HepG2 (cell line): ENCODE data around the gene SYCP2. TPM values are rescaled to one million over a fixed set of nuclear protein-coding genes. Genes with fewer than 3 reads are reported as not detected.
A peak's percentile ranks its signal among the peaks of the same experiment; 100 is the strongest.

ENCODE experiments used
- ATAC-seq: fragments of 200-7000 bp; cut with Tn5 transposase; 3 replicates; pipeline ENCODE4 v1.9.1; 2020; ENCODE audit warnings: mild to moderate bottlenecking, moderate library complexity
- BruUV-seq: library from RNA; stranded (reverse); fragments of 400-500 nt; replicated peaks from 2 replicates; lab custom pipeline; 2021; lab: Mats Ljungman, UMichigan
- CTCF ChIA-PET: fragments of 300-600 bp; formaldehyde crosslinking; extraction: SDS; loops from one replicate; lab custom pipeline; 2021; ENCODE audit warnings: low total read pairs, inconsistent platforms, low intra/inter-chr PET ratio; lab: Yijun Ruan, JAX
- POLR2A ChIA-PET: fragments of 350-600 bp; sonication (Branson Sonifier 250); formaldehyde crosslinking; loops from one replicate; lab custom pipeline; 2020; ENCODE audit warnings: antibody characterized with exemption, inconsistent platforms; lab: Yijun Ruan, JAX
- DNase-seq: peaks from one replicate; pipeline ENCODE4 v3.0.0-alpha.2; 2015; ENCODE audit warnings: low spot score
- FAIRE-seq: peaks from 3 replicates; lab custom pipeline; 2011; peaks lifted over from hg19 to GRCh38; lab: Jason Lieb, UNC
- H2AFZ ChIP-seq: one replicate; pipeline ENCODE4 v1.6.1; 2011; ENCODE audit warnings: low read length, inconsistent platforms
- H3K27ac ChIP-seq: fragments of 300-600 bp; 3 replicates; pipeline ENCODE4 v1.8.0; 2011; ENCODE audit warnings: mixed run types, mild to moderate bottlenecking, mixed read lengths, low read length, inconsistent platforms; ENCODE audit not compliant: insufficient read depth; ENCODE audit errors: extremely low read length
- H3K27me3 ChIP-seq, 2 experiments: fragments of 200-600 bp in 1 of 2; 2 replicates in 1 of 2; 3 replicates in 1 of 2; pipeline versions ENCODE4 v1.6.0 to v1.8.0; 2011; ENCODE audit warnings: low read length in 2 of 2, mild to moderate bottlenecking in 2 of 2, moderate library complexity in 2 of 2, inconsistent platforms in 1 of 2; ENCODE audit not compliant: insufficient read depth in 2 of 2, control insufficient read depth in 1 of 2
- H3K36me3 ChIP-seq, 2 experiments: fragments of 200-600 bp in 1 of 2; replicated peaks in 1 of 2; 2 replicates in 1 of 2; 3 replicates in 1 of 2; pipeline versions ENCODE4 v1.5.1 to v1.8.0; 2011; ENCODE audit warnings: low read length in 2 of 2, inconsistent platforms in 1 of 2; ENCODE audit not compliant: insufficient read depth in 2 of 2, control insufficient read depth in 1 of 2
- H3K4me1 ChIP-seq: 2 replicates; pipeline ENCODE4 v1.5.1; 2012; ENCODE audit warnings: low read length, inconsistent platforms; ENCODE audit not compliant: insufficient read depth
- H3K4me2 ChIP-seq: 2 replicates; pipeline ENCODE4 v1.6.0; 2011; ENCODE audit warnings: low read depth, low read length, inconsistent platforms
- H3K4me3 ChIP-seq, 3 experiments: fragments of 200-600 bp in 1 of 3; sonication (generic), shearing (Covaris generic) in 1 of 3; replicated peaks in 1 of 3; 2 replicates each; pipeline ENCODE4 v1.5.1; 2011 to 2016; ENCODE audit warnings: low read length in 3 of 3, inconsistent platforms in 2 of 3, low read depth in 2 of 3, mild to moderate bottlenecking in 2 of 3, control low read depth in 1 of 3, mixed read lengths in 1 of 3; ENCODE audit not compliant: insufficient read depth in 1 of 3
- H3K79me2 ChIP-seq: one replicate; pipeline ENCODE4 v1.6.1; 2011; ENCODE audit warnings: low read length, inconsistent platforms; ENCODE audit not compliant: insufficient read depth
- H3K9ac ChIP-seq: 2 replicates; pipeline ENCODE4 v1.6.0; 2011; ENCODE audit warnings: mild to moderate bottlenecking, low read depth, low read length, inconsistent platforms; ENCODE audit not compliant: insufficient read depth
- H3K9me3 ChIP-seq: 2 replicates; pipeline ENCODE4 v1.5.1; 2012; ENCODE audit warnings: mild to moderate bottlenecking, low read length
- H4K20me1 ChIP-seq: 2 replicates; pipeline ENCODE4 v1.6.0; 2011; ENCODE audit warnings: inconsistent platforms, mild to moderate bottlenecking, low read length, moderate library complexity; ENCODE audit not compliant: insufficient read depth
- ATAD3A ChIP-seq: sonication (generic); formaldehyde crosslinking; IDR thresholded peaks from 2 replicates; pipeline ENCODE4 v1.4.0; 2020; ENCODE audit warnings: missing genetic modification reagents
- ATRX ChIP-seq: sonication (generic); formaldehyde crosslinking; IDR thresholded peaks from 2 replicates; pipeline ENCODE4 v1.4.0; 2020; ENCODE audit warnings: missing genetic modification reagents, borderline replicate concordance
- CHD2 ChIP-seq: IDR thresholded peaks from 2 replicates; pipeline ENCODE4 v1.6.1; 2011; ENCODE audit warnings: low read depth, low read length, improper control_type of control experiment
- GTF2F1 ChIP-seq: fragments of 150-350 bp; IDR thresholded peaks from 2 replicates; pipeline ENCODE4 v1.6.1; 2014; ENCODE audit warnings: low read length
- MATR3 ChIP-seq: sonication (generic); formaldehyde crosslinking; IDR thresholded peaks from 2 replicates; pipeline ENCODE4 v1.4.0; 2020; ENCODE audit warnings: missing genetic modification reagents
- MBD4 ChIP-seq: IDR thresholded peaks from 2 replicates; pipeline ENCODE4 v1.6.1; 2012; ENCODE audit warnings: low read length, inconsistent platforms, borderline replicate concordance
- SATB2 ChIP-seq: sonication (generic); formaldehyde crosslinking; IDR thresholded peaks from 2 replicates; pipeline ENCODE4 v1.5.0; 2020; ENCODE audit warnings: missing genetic modification reagents
- TFE3 ChIP-seq: IDR thresholded peaks from 2 replicates; pipeline ENCODE4 v1.6.1; 2016
- TGIF2 ChIP-seq: IDR thresholded peaks from 2 replicates; pipeline ENCODE4 v1.6.1; 2016; ENCODE audit warnings: control low read depth, missing compliant biosample characterization
- ZBTB38 ChIP-seq: sonication (generic); formaldehyde crosslinking; IDR thresholded peaks from 2 replicates; pipeline ENCODE4 v1.5.1; 2020; ENCODE audit warnings: mild to moderate bottlenecking, missing genetic modification reagents
- ZMYM4 ChIP-seq: sonication (generic); formaldehyde crosslinking; IDR thresholded peaks from 2 replicates; pipeline ENCODE4 v1.8.1; 2023; ENCODE audit warnings: mild to moderate bottlenecking, missing genetic modification reagents
- ZNF205 ChIP-seq: IDR thresholded peaks from 2 replicates; pipeline ENCODE4 v1.6.1; 2018; ENCODE audit warnings: missing biosample characterization, missing genetic modification reagents
- ZNF234 ChIP-seq: sonication (generic); formaldehyde crosslinking; conservative IDR thresholded peaks from 2 replicates; pipeline ENCODE4 v1.5.1; 2020; ENCODE audit warnings: mild to moderate bottlenecking, missing genetic modification reagents
- ZNF33A ChIP-seq: sonication (generic); formaldehyde crosslinking; IDR thresholded peaks from 2 replicates; pipeline ENCODE4 v1.5.1; 2020; ENCODE audit warnings: missing genetic modification reagents, mild to moderate bottlenecking, moderate library complexity, borderline replicate concordance
- ZNF605 ChIP-seq: sonication (generic); formaldehyde crosslinking; IDR thresholded peaks from 2 replicates; pipeline ENCODE4 v1.8.0; 2022; ENCODE audit warnings: mild to moderate bottlenecking, missing genetic modification reagents
- ZNF639 ChIP-seq: conservative IDR thresholded peaks from 2 replicates; pipeline ENCODE4 v1.6.1; 2018; ENCODE audit warnings: missing genetic modification reagents
- ZNF773 ChIP-seq: sonication (generic); formaldehyde crosslinking; IDR thresholded peaks from 2 replicates; pipeline ENCODE4 v1.4.0; 2020; ENCODE audit warnings: missing genetic modification reagents, borderline replicate concordance
- WGBS: methylation state at CpG from one replicate; pipeline ENCODE4 v1.1.6; 2017; ENCODE audit warnings: low lambda C conversion rate; 5-methylcytosine and 5-hydroxymethylcytosine counted together
- in situ Hi-C: cut with HindIII; loops from 2 replicates; pipeline ENCODE4 v1.10.0; 2017; ENCODE audit warnings: low pct_unique_long_range_greater_than_20kb; ENCODE audit not compliant: extremely low pct_ligation_motif_present
- intact Hi-C: fragments of 100-400 bp; cut with micrococcal nuclease; formaldehyde crosslinking; loops from one replicate; pipeline ENCODE4 v1.10.0; 2022; ENCODE audit not compliant: unreplicated experiment
- polyA plus RNA-seq, 8 experiments: library from polyadenylated mRNA; depleted of rRNA in 3 of 8; stranded (reverse) in 7 of 8; unstranded in 1 of 8; fragments of >200 nt; fragmentation: Illumina TruSeq in 4 of 8; extraction: Trizol in 4 of 8; gene quantifications; 2 replicates each; pipeline versions ENCODE4 v1.2.1 to v1.2.3, GENCODE V29; 2011 to 2016; ENCODE audit warnings: low read depth in 4 of 8, missing spikeins in 1 of 8, mixed read lengths in 1 of 8; ENCODE audit not compliant: insufficient read depth in 1 of 8
- total RNA-seq, 5 experiments: library from RNA; depleted of rRNA; stranded (reverse); fragments of >200 nt; fragmentation: Illumina TruSeq; extraction: Trizol; gene quantifications; 2 replicates each; pipeline ENCODE4 v1.2.3, GENCODE V29; 2016; ENCODE audit warnings: low read depth in 1 of 5
- TF ChIP-seq, protein P1 (sequence below): IDR thresholded peaks from 2 replicates; pipeline ENCODE4 v1.6.1; 2016; ENCODE audit warnings: missing genetic modification reagents, missing compliant biosample characterization

The SYCP2 gene
- total and polyA plus RNA-seq, 2 of the 13 experiments (the other 11 are each of a cell fraction or from before 2014, with no cell fraction given) = 0.07 to 0.24 TPM

- H3K27me3 ChIP-seq = no peaks in the 10 kb centered on the region; a peak in 1 of 5 replicates
- POLR2A ChIA-PET = no interaction called here
These were observed 11.3 kb upstream of the SYCP2 start for GRCh38 chr20:59944726-59945125.

DNA sequence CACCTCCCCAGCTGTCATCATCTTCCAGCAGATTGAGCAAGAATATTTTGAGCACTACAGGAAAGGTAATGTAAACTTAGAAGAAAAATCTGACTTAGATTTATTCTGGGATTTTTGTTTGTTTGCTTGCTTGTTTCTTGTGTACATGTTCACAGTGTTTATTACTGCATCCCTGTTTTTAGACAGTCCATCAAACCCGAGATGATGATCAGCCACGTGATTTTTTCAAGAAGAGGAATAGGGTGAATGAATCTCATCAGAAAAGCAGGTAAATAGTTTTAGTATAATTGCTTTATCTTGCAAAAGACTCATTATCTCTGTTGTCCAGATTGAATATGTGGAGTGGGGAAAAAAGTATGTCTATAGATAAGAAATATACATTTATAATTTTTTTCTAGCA is 8.8 kb upstream of the SYCP2 start:
- H3K79me2 ChIP-seq = peaks cover 11% of the 10 kb centered on the region
- no peak overlapping the region for H3K27ac ChIP-seq
- H3K4me1 ChIP-seq = peaks cover 29% of the 10 kb centered on the region
- CTCF ChIA-PET = no interaction called here
- no peaks in the 10 kb centered on the region; a peak in 1 of 5 replicates for H3K27me3 ChIP-seq
- H4K20me1 ChIP-seq = no peaks in the 10 kb centered on the region
- ATAC-seq = no peak
- H3K4me2 ChIP-seq = peak overlapping the region; percentile 84; the same call in 1 of the 2 replicates
- H3K9me3 ChIP-seq = no peaks in the 10 kb centered on the region
- H3K9ac ChIP-seq = no peak overlapping the region
- WGBS = 98% methylated on average over 2 of the region's 2 CpGs
- intact Hi-C loops = no loop called here
- in situ Hi-C loops = no loop called here
- peaks cover 8 to 17% of the 10 kb centered on the region in 2 experiments; a peak in 4 of 5 replicates for H3K36me3 ChIP-seq
- POLR2A ChIA-PET = no interaction called here
- no peak overlapping the region for H3K4me3 ChIP-seq
- no peak for DNase-seq
- BruUV-seq = no TSS peak
- no peak overlapping the region for H2AFZ ChIP-seq
- FAIRE-seq = peak; percentile 15
- TF ChIP-seq ZNF33A (CRISPR knock-in tag) (no peak), ATAD3A (CRISPR knock-in tag) (no peak), GTF2F1 (no peak), ZNF773 (no peak), ATRX (no peak), ZNF605 (CRISPR knock-in tag) (no peak), ZNF639 (CRISPR knock-in tag) (no peak), SATB2 (CRISPR knock-in tag) (no peak), MBD4 (no peak), ZNF234 (no peak), TGIF2 (CRISPR knock-in tag) (no peak), ZNF205 (CRISPR knock-in tag) (no peak), ZBTB38 (CRISPR knock-in tag) (no peak), MATR3 (CRISPR knock-in tag) (no peak), TFE3 (no peak), ZMYM4 (CRISPR knock-in tag) (no peak)
- TF ChIP-seq, protein P1, sequence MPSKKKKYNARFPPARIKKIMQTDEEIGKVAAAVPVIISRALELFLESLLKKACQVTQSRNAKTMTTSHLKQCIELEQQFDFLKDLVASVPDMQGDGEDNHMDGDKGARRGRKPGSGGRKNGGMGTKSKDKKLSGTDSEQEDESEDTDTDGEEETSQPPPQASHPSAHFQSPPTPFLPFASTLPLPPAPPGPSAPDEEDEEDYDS = no peak

More at GRCh38 chr20:59944726-59945125, 11.3 kb upstream of the SYCP2 start:
- ATAC-seq = no peak
- in situ Hi-C loops (no loop called here), intact Hi-C loops (no loop called here)
- no TSS peak for BruUV-seq
- DNase-seq = no peak
- Histone ChIP-seq H3K36me3 (peaks cover 8 to 17% of the 10 kb centered on the region in 2 experiments; a peak in 4 of 5 replicates), H3K9me3 (no peaks in the 10 kb centered on the region), H2AFZ (no peak overlapping the region), H3K4me1 (peaks cover 13% of the 10 kb centered on the region), H3K4me3 (no peak overlapping the region), H3K4me2 (no peak overlapping the region), H3K9ac (no peak overlapping the region), H3K27ac (no peak overlapping the region), H3K79me2 (peaks cover 11% of the 10 kb centered on the region), H4K20me1 (no peaks in the 10 kb centered on the region)
- no peak for TF ChIP-seq CHD2
- CTCF ChIA-PET = no interaction called here
- FAIRE-seq = no peak
- 95% methylated on average over 7 of the region's 7 CpGs for WGBS
